H1 (cell line): ENCODE results near the gene MATK.

Experiments used
- EZH2 ChIP-seq: fragments of 200-600 bp; sonication (generic); IDR thresholded peaks from 2 replicates; pipeline ENCODE4 v1.7.1; 2012; ENCODE audit warnings: low read depth, mild to moderate bottlenecking, moderate library complexity, low read length, inconsistent platforms; ENCODE audit not compliant: severe bottlenecking
- GABPA ChIP-seq: IDR thresholded peaks from 2 replicates; pipeline ENCODE4 v1.6.1; 2011; ENCODE audit warnings: mild to moderate bottlenecking, low read length, moderate library complexity, borderline replicate concordance; ENCODE audit not compliant: insufficient read depth
- HDAC6 ChIP-seq: IDR thresholded peaks from one replicate; pipeline ENCODE4 v1.7.1; 2012; ENCODE audit warnings: low read depth, mild to moderate bottlenecking, inconsistent platforms, low read length, moderate library complexity
- POLR2A ChIP-seq, 2 experiments: IDR thresholded peaks; 1 replicate in 1 of 2; 2 replicates in 1 of 2; pipeline ENCODE4 v1.6.1; 2011; ENCODE audit warnings: low read depth in 2 of 2, low read length in 2 of 2, mild to moderate bottlenecking in 2 of 2; ENCODE audit errors: control extremely low read depth in 1 of 2
- POLR2AphosphoS5 ChIP-seq: IDR thresholded peaks from 2 replicates; pipeline ENCODE4 v1.6.1; 2011; ENCODE audit warnings: low read depth, low read length
- RAD21 ChIP-seq, 2 experiments: IDR thresholded peaks in 1 of 2; conservative IDR thresholded peaks in 1 of 2; 2 replicates each; pipeline ENCODE4 v1.6.1; 2011; ENCODE audit warnings: low read depth in 2 of 2, low read length in 2 of 2, improper control_type of control experiment in 1 of 2, inconsistent platforms in 1 of 2, mild to moderate bottlenecking in 1 of 2, moderate library complexity in 1 of 2
- SP1 ChIP-seq: IDR thresholded peaks from 2 replicates; pipeline ENCODE4 v1.6.1; 2011; ENCODE audit warnings: low read depth, low read length
- TAF1 ChIP-seq: IDR thresholded peaks from 2 replicates; pipeline ENCODE4 v1.6.1; 2011; ENCODE audit warnings: mild to moderate bottlenecking, low read depth, low read length
- TF ChIP-seq, protein P1 (sequence below), 3 experiments: IDR thresholded peaks; 1 replicate in 2 of 3; 2 replicates in 1 of 3; pipeline versions ENCODE4 v1.5.1 to v1.6.1; 2011; ENCODE audit warnings: low read length in 3 of 3, mild to moderate bottlenecking in 3 of 3, inconsistent platforms in 2 of 3, low read depth in 1 of 3, moderate library complexity in 1 of 3; ENCODE audit not compliant: insufficient read depth in 1 of 3; ENCODE audit errors: control extremely low read depth in 1 of 3

DNA sequence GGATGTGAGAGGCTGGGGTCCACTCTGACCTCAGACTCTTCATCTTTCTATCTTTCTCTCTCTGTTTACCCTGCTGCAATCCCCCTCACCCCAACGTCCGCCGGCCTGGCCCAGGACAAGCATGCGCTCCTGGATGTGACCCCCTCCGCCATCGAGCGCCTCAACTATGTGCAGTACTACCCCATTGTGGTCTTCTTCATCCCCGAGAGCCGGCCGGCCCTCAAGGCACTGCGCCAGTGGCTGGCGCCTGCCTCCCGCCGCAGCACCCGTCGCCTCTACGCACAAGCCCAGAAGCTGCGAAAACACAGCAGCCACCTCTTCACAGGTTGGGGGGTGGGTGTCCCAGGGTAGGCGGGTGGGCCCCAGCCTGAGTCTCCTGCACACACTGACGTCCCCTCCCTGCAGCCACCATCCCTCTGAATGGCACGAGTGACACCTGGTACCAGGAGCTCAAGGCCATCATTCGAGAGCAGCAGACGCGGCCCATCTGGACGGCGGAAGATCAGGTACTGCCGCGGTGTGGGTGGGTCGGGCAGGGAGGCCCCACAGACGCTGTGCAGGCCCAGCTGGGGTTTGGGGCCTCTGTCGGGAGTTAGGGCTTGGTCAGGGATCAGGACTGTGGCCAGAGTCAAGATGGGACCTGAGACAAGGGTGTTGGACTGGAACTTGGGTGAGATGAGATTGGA is 39.7 kb downstream of the MATK start:
- no peak for TF ChIP-seq TAF1
- TF ChIP-seq SP1, result no peak
- no peak for TF ChIP-seq EZH2
- TF ChIP-seq RAD21 (IDR thresholded peaks at IDR 0.05 in 1 of 2, conservative IDR thresholded peaks at IDR 0.05 in 1 of 2; ENCODE audit: low read depth in 2 of 2, low read length in 2 of 2), result no peak
- TF ChIP-seq POLR2AphosphoS5, result no peak
- no peak for TF ChIP-seq HDAC6
- no peak for TF ChIP-seq GABPA
- TF ChIP-seq POLR2A (IDR thresholded peaks at IDR 0.05; ENCODE audit: control extremely low read depth in 1 of 2, low read depth in 2 of 2, low read length in 2 of 2), result no peak
- TF ChIP-seq, protein P1, sequence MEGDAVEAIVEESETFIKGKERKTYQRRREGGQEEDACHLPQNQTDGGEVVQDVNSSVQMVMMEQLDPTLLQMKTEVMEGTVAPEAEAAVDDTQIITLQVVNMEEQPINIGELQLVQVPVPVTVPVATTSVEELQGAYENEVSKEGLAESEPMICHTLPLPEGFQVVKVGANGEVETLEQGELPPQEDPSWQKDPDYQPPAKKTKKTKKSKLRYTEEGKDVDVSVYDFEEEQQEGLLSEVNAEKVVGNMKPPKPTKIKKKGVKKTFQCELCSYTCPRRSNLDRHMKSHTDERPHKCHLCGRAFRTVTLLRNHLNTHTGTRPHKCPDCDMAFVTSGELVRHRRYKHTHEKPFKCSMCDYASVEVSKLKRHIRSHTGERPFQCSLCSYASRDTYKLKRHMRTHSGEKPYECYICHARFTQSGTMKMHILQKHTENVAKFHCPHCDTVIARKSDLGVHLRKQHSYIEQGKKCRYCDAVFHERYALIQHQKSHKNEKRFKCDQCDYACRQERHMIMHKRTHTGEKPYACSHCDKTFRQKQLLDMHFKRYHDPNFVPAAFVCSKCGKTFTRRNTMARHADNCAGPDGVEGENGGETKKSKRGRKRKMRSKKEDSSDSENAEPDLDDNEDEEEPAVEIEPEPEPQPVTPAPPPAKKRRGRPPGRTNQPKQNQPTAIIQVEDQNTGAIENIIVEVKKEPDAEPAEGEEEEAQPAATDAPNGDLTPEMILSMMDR (IDR thresholded peaks at IDR 0.05; ENCODE audit: control extremely low read depth in 1 of 3, insufficient read depth in 1 of 3, low read depth in 1 of 3, low read length in 3 of 3), result no peak
